Measurements from ENCODE around the gene TSHZ3.

The TSHZ3 gene

GRCh38 chr19:31289976-31290375 is 59.3 kb downstream of the TSHZ3 start:
- H3K36me3 ChIP-seq (ENCODE audit: control insufficient read depth, insufficient read depth, low read length): no peaks in the 10 kb centered on the region
- TF ChIP-seq CTCF (IDR thresholded peaks at IDR 0.05): no peak
- no peak overlapping the region for H2AFZ ChIP-seq
- no peaks in the 10 kb centered on the region for H3K79me2 ChIP-seq
- no peak overlapping the region for H3K9ac ChIP-seq
- H3K27me3 ChIP-seq (ENCODE audit: control insufficient read depth, insufficient read depth, low read length): no peaks in the 10 kb centered on the region
- no peak overlapping the region for H3K4me2 ChIP-seq (ENCODE audit: low read length)
- no peaks in the 10 kb centered on the region for H3K4me1 ChIP-seq
- no peaks in the 10 kb centered on the region for H3K9me3 ChIP-seq (ENCODE audit: control insufficient read depth, low read length)
- no peak overlapping the region for H3K4me3 ChIP-seq (ENCODE audit: low read depth, low read length)
- H3K27ac ChIP-seq: no peak overlapping the region

DNA sequence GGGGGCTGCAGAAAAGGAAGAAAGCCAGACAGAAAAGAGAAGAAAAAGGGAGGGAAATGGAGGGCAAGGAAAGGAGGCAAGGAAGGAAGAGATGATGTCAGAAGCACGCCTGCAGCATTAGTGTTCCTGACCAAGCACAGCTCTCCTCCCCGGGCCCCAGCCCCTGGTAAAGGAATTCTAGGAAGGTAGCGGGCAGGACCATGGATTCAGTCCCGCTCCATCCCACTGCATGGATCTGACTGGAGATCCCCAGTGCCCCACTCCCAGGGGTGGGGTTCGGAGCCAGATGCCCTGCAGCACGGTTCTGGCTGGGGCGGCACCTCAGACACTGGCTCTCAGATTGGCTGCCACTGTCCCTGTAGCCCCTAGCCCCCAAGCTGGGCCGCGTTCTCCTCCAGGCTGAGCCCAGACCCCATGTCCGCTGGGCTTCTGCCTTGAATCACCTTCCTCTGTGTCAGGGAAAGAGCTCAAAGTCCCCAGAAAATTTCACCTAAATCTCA is 59.8 kb downstream of the TSHZ3 start:
- Histone ChIP-seq H3K27me3 (ENCODE audit: control insufficient read depth, insufficient read depth, low read length) (no peaks in the 10 kb centered on the region), H3K36me3 (ENCODE audit: control insufficient read depth, insufficient read depth, low read length) (no peaks in the 10 kb centered on the region), H3K79me2 (no peaks in the 10 kb centered on the region), H3K4me3 (ENCODE audit: low read depth, low read length) (no peak overlapping the region), H3K4me2 (ENCODE audit: low read length) (no peak overlapping the region), H3K9ac (no peak overlapping the region), H3K4me1 (no peaks in the 10 kb centered on the region), H3K9me3 (ENCODE audit: control insufficient read depth, low read length) (no peaks in the 10 kb centered on the region), H2AFZ (no peak overlapping the region), H3K27ac (no peak overlapping the region)
- no peak for TF ChIP-seq CTCF (IDR thresholded peaks at IDR 0.05)

- no peak for TF ChIP-seq CTCF (IDR thresholded peaks at IDR 0.05)
- Histone ChIP-seq H3K9ac (no peak overlapping the region), H2AFZ (no peak overlapping the region), H3K4me1 (no peaks in the 10 kb centered on the region), H3K36me3 (ENCODE audit: control insufficient read depth, insufficient read depth, low read length) (no peaks in the 10 kb centered on the region), H3K9me3 (ENCODE audit: control insufficient read depth, low read length) (no peaks in the 10 kb centered on the region), H3K79me2 (no peaks in the 10 kb centered on the region), H3K4me2 (ENCODE audit: low read length) (no peak overlapping the region), H3K27me3 (ENCODE audit: control insufficient read depth, insufficient read depth, low read length) (no peaks in the 10 kb centered on the region), H3K27ac (no peak overlapping the region), H3K4me3 (ENCODE audit: low read depth, low read length) (no peak overlapping the region)
Observed at GRCh38 chr19:31286491-31286890, 62.7 kb downstream of the TSHZ3 start.

GRCh38 chr19:31285744-31286143 is 63.5 kb downstream of the TSHZ3 start:
- Histone ChIP-seq H3K9ac (no peak overlapping the region), H3K27me3 (ENCODE audit: control insufficient read depth, insufficient read depth, low read length) (no peaks in the 10 kb centered on the region), H3K4me2 (ENCODE audit: low read length) (no peak overlapping the region), H3K79me2 (no peaks in the 10 kb centered on the region), H3K4me1 (no peaks in the 10 kb centered on the region), H3K36me3 (ENCODE audit: control insufficient read depth, insufficient read depth, low read length) (no peaks in the 10 kb centered on the region), H3K9me3 (ENCODE audit: control insufficient read depth, low read length) (no peaks in the 10 kb centered on the region), H3K4me3 (ENCODE audit: low read depth, low read length) (no peak overlapping the region), H3K27ac (no peak overlapping the region), H2AFZ (no peak overlapping the region)
- TF ChIP-seq CTCF (IDR thresholded peaks at IDR 0.05): no peak

- no peak overlapping the region for H2AFZ ChIP-seq
- H3K4me1 ChIP-seq: no peaks in the 10 kb centered on the region
- H3K79me2 ChIP-seq: no peaks in the 10 kb centered on the region
- no peaks in the 10 kb centered on the region for H3K36me3 ChIP-seq (ENCODE audit: control insufficient read depth, insufficient read depth, low read length)
- no peaks in the 10 kb centered on the region for H3K9me3 ChIP-seq (ENCODE audit: control insufficient read depth, low read length)
- no peak overlapping the region for H3K27ac ChIP-seq
- H3K27me3 ChIP-seq (ENCODE audit: control insufficient read depth, insufficient read depth, low read length): no peaks in the 10 kb centered on the region
- no peak for TF ChIP-seq CTCF (IDR thresholded peaks at IDR 0.05)
- no peak overlapping the region for H3K4me2 ChIP-seq (ENCODE audit: low read length)
- no peak overlapping the region for H3K9ac ChIP-seq
- no peak overlapping the region for H3K4me3 ChIP-seq (ENCODE audit: low read depth, low read length)
Observed at GRCh38 chr19:31284621-31285020, 64.6 kb downstream of the TSHZ3 start.
